Neutrophil (primary cell): ENCODE data around the gene KIF2C.

Source experiments
- H3K27ac ChIP-seq: fragments of 200-600 bp; sonication (generic); 2 replicates; pipeline ENCODE4 v1.5.1; 2016; ENCODE audit warnings: mild to moderate bottlenecking, moderate library complexity
- H3K27me3 ChIP-seq: fragments of 200-600 bp; sonication (generic); 2 replicates; pipeline ENCODE4 v1.6.0; 2016; ENCODE audit warnings: mild to moderate bottlenecking
- H3K36me3 ChIP-seq: fragments of 200-600 bp; sonication (generic); 2 replicates; pipeline ENCODE4 v1.5.1; 2017
- H3K4me1 ChIP-seq, 2 experiments: fragments of 200-600 bp in 1 of 2; sonication (generic) in 1 of 2; 1 replicate in 1 of 2; 2 replicates in 1 of 2; pipeline versions ENCODE4 v1.5.1 to v1.6.1; 2013 to 2016; ENCODE audit warnings: low read depth in 1 of 2, low read length in 1 of 2, mild to moderate bottlenecking in 1 of 2, moderate library complexity in 1 of 2; ENCODE audit not compliant: control insufficient read depth in 1 of 2, insufficient read depth in 1 of 2
- H3K4me3 ChIP-seq, 2 experiments: fragments of 200-600 bp in 1 of 2; sonication (generic) in 1 of 2; 1 replicate in 1 of 2; 2 replicates in 1 of 2; pipeline ENCODE4 v1.5.1; 2013 to 2016; ENCODE audit warnings: low read depth in 1 of 2, low read length in 1 of 2, mild to moderate bottlenecking in 1 of 2, moderate library complexity in 1 of 2
- H3K9me3 ChIP-seq: fragments of 200-600 bp; sonication (generic); 2 replicates; pipeline ENCODE4 v1.5.1; 2016
- CTCF ChIP-seq: fragments of 200-600 bp; sonication (generic); IDR thresholded peaks from 2 replicates; pipeline ENCODE4 v1.5.1; 2016; ENCODE audit warnings: antibody characterized with exemption

Gene KIF2C

DNA sequence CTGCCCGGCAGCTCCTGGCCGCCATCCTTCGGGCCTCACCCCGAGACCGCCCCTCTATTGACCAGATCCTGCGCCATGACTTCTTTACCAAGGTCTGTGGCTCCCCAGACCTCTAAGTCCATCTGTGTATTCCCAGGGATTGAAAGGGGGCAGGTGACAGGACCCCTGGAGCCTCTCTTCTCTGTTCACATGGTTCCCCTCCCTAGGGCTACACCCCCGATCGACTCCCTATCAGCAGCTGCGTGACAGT lies 63.4 kb downstream of the KIF2C start:
- no peaks in the 10 kb centered on the region for H3K9me3 ChIP-seq
- no peak for TF ChIP-seq CTCF

GRCh38 chr1:44803312-44804095 lies 63.9 kb downstream of the KIF2C start:
- peak overlapping the region in 1 of 2 experiments; percentile 82 for H3K4me3 ChIP-seq
- H3K9me3 ChIP-seq = no peaks in the 10 kb centered on the region
- H3K36me3 ChIP-seq = peaks cover 54% of the 10 kb centered on the region
- H3K4me1 ChIP-seq = peaks cover 66 to 68% of the 10 kb centered on the region in 2 experiments
- H3K27me3 ChIP-seq = no peaks in the 10 kb centered on the region
- TF ChIP-seq CTCF = no peak
- H3K27ac ChIP-seq = peak overlapping the region; percentile 42

More for the DNA sequence above, 63.4 kb downstream of the KIF2C start:
- Histone ChIP-seq H3K36me3 (peaks cover 54% of the 10 kb centered on the region), H3K27me3 (no peaks in the 10 kb centered on the region), H3K27ac (no peak overlapping the region), H3K4me1 (peaks cover 60 to 65% of the 10 kb centered on the region in 2 experiments), H3K4me3 (peak overlapping the region in 1 of 2 experiments; percentile 82)

- Histone ChIP-seq H3K9me3 (no peaks in the 10 kb centered on the region), H3K36me3 (peaks cover 54% of the 10 kb centered on the region), H3K27me3 (no peaks in the 10 kb centered on the region), H3K4me3 (no peak overlapping the region), H3K4me1 (peaks cover 71 to 76% of the 10 kb centered on the region in 2 experiments), H3K27ac (peak overlapping the region; percentile 100)
- no peak for TF ChIP-seq CTCF
These were observed 65.8 kb downstream of the KIF2C start for GRCh38 chr1:44805311-44806024.

DNA sequence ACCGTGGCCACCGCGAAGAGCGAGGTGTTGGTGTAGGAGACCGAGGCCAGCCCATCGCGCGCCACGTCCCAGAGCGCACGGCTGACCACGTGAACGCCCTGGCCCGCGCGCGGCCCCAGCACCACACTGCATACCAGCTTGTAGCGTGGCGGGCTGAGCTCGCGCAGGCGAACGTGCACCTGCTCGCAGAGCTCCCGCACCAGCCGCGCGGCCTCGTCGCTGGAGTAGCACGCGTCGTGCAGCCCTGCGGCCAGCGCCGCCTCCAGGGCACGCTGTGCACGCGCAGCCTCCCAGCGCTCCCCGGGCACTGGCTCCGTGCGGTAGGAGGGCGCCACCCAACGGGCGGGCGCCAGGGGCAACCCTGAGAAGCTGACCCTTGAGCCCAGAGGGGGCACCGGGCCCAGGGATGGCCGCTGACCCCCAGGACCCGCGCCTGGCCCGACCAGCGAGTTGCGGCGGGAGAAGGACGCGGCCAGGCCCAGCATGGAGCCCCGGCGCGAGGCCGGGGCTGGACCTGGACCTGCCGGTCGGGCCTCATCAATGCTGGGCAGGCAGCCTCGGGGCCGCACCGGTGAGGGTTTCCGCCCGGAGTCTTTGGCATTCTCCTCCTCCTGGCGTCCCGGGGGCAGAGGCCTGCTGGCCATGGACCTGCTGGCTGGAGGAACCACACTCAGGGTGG lies 66.5 kb downstream of the KIF2C start:
- peak overlapping the region; percentile 100 for H3K27ac ChIP-seq
- TF ChIP-seq CTCF = no peak
- no peaks in the 10 kb centered on the region for H3K27me3 ChIP-seq
- peaks cover 70 to 83% of the 10 kb centered on the region in 2 experiments for H3K4me1 ChIP-seq
- peaks cover 54% of the 10 kb centered on the region for H3K36me3 ChIP-seq
- peak overlapping the region; percentile 11 to 56 for H3K4me3 ChIP-seq
- no peaks in the 10 kb centered on the region for H3K9me3 ChIP-seq

GRCh38 chr1:44806704-44807363 lies 67.2 kb downstream of the KIF2C start, which contains the start of gene DYNLT4:
Gene DYNLT4 (minus strand): TSS chr1:44807351. CDS start chr1:44806668, 683 bp downstream.
- Histone ChIP-seq H3K27ac (peak within 1 kb of the TSS; percentile 100), H3K9me3 (no peaks in the 10 kb centered on the region), H3K4me3 (peak within 1 kb of the TSS; percentile 11 to 56), H3K36me3 (peaks cover 53% of the 10 kb centered on the region), H3K27me3 (no peaks in the 10 kb centered on the region), H3K4me1 (peaks cover 63 to 82% of the 10 kb centered on the region in 2 experiments)
- no peak for TF ChIP-seq CTCF
